OCI-M2 (cell line): ENCODE data around the gene WIPI1.

Experiments used
- DNase-seq: peaks from one replicate; lab custom pipeline; 2025; ENCODE audit not compliant: unreplicated experiment; lab: John Stamatoyannopoulos, UW

WIPI1 gene

DNA sequence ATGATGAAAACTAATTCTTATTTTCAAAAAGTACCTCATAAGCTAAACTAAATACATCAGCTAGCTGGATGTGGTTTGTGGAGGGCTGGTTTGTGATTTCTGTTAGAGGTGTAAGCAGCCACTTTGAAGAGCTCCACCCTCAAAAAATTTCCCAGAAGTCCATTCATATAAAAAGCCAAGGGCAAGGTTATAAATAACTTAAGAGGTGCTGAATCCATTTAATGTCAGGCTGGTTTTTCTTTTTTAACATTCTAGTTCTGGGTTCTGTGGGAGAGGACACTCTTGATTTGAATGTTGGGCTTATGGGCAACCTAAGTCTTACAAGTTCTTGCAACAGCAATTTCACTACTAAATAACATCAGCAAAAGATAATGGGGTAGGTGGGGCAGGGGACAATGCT is 3.4 kb upstream of the WIPI1 start:
- no peak for DNase-seq

DNA sequence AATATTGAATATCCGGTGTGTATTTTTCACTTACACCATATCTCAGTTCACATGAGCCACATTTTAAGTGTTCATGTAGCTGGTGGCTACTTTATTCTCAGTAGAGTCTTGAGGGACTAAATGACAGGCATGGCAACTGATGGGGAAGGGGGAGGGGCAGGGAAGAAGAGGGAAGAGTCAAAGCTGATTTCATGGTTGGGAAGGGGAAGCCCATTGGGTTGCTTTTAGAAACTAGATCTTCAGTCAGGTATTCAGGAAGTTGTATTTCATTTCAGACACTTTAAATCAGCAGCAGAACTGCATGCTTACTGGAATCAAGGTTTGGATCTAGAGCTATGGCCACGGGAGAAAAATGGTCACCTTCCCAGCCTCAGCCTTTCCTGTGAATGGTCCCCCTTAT is 2.9 kb upstream of the WIPI1 start:
- DNase-seq = no peak

DNA sequence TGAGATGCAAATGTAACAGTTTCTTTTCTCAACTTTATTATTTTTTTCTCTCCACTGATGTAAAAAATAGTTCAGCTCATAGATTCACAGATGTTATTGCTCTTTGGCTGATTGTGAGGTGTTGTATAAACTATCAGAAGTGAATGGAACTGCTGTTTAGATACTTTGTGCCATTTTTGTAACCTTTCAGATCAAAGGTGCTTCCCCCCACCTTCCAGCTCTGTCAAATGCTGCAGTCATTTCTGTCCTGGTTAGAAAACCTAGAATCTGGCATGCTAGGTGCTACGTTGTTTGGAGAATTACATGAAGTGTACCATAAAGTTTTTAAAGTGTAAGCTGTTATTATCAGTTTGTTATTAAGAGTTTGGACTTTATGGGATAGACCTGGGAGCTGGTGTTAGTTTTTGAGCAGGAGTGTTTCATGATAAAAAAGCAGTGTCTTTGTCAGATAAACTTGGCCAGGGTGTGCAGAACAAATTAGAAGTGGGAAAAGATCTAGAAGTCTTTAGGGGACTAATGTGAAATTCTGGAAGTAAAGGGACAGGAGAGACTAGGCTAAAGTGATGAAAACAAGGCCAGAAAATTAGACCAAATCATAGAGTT is 1.8 kb upstream of the WIPI1 start:
- DNase-seq = no peak

- no peak for DNase-seq
Measured at GRCh38 chr17:68458260-68459036, 1.2 kb upstream of the WIPI1 start.

DNA sequence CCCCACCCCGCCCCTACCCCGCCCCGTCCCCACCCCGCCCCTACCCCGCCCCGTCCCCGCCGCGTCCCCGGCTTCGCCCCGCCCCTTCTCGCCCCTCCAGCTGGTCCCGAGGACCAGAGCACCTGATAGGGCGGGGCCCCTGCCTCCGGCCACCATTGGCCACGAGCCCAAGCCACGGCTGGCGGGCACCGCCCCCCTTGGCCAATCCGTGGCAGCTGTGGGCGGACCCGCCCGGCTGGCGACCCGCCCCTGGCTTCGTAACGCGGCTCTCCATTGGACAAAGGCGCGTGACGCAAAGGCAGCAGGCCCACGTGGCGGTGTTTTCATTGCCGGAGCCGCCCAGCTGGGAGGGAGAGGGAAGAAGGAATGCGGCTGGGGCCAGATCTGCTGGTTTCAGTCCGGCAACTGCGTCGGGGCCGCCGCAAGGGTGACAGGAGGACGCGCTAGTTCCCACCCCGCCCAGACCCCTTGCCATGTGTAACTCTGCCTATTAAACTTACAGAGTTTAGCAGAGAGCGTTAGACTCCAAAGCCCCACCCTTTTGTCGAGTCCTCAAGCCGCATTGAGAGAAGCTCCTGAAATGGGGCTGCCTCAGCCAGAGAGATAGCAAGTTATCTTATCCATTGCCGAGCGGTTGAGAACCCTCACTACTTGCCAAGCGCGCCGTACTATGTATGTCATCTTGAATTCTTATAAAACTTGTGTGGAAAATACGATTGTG is 403 bp upstream of the WIPI1 start:
- no peak for DNase-seq

- DNase-seq = no peak
Measured at GRCh38 chr17:68456339-68457167, 743 bp downstream of the WIPI1 start.

- no peak for DNase-seq
Measured at GRCh38 chr17:68455901-68456338, 1.4 kb downstream of the WIPI1 start.

DNA sequence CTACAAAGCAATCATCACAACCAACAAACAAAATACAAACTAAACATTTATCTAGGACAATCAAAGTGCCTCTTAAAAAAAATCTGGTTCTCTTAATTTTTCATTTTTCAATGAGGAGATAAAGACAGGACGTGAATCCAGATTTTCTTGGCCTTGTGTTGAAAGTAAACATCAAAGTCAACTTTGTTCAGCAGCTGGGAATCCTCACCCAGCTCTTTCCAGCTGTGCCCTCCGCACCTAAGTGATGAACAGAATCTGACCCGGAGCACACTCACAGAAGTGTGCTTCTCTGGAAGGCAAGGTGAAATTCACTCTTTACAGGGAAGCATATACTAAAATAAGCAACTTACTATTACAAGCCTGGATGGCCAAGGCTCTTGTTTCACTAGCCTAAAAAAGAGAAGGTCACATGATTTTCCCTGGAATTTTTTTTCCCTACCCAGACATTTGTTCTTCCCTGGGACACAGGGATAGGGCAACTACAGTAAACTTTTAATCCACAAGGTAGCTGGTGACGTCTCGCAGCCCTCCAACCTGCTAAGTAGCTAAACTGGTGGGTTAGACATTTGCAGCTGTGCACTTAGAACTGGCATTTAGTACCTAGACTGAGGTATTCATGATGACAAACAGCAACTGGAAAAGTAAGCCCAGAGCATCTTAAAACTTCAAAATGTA is 3.2 kb downstream of the WIPI1 start:
- DNase-seq = no peak

DNA sequence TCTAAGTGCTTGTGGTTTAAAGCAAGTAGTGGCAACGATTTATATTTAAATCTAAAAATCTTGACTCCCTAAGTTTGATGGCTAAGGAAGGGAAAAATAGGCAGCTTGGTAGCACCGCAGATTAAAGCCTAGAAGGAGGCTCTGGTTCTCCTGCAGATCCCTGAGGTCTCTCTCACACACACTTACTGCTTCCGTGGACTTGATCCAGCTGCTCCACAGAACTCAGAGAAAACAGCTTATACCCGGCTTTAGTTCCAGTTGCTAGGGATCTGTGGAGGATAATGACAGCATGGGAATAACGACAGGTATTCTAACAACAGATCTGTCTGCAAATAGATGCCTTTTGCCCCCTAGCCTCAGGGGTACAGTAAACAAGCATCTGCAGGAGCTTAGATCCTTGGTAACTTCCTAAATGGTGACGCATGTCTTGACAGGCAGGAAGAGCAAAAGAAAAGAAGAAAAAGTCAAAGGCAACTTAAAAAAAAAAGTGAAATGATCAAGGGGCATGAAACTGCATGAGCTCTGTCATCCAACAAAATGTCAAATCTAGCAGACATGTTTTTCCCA is 4.5 kb downstream of the WIPI1 start:
- no peak for DNase-seq

GRCh38 chr17:68451670-68452354 is 5.5 kb downstream of the WIPI1 start:
- DNase-seq = no peak

DNA sequence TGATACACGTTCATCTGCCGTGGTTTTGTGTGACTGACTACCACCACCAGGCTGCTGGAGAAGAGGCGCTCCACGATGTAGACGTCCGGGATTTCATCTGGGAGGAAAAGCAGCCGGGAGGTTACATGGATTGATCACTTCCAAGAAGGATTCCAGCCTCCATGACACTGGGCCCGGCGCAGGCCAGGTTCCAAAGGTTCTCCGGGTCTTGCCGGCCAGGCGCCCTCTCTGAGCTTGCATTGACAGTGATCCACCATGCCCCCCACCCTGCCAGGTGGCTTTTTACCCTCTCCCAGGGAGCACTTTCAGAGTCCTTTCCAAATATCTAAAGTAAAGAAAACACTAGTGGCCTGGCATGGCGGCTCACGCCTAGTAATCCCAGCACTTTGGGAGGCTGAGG is 6.5 kb downstream of the WIPI1 start:
- DNase-seq = no peak

DNA sequence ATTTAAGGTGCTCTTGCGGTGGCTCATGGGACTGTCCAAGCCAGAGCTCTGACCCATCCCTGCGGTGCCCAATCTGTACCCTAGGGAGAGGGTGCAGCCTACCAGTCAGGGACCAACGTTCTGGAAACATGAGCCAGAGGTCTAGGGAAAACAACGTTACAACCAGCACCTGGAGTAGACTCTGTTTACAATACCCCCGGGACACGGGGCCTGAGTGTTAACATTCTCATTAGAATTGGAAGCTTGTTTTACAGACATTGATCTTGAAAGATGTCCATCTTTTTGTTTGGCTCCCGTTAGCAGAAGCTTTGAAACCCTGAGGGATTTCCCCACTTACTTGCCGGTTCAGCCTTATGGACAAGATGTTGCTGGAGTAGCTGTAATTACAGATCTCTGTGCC is 6.9 kb downstream of the WIPI1 start:
- DNase-seq = no peak

DNA sequence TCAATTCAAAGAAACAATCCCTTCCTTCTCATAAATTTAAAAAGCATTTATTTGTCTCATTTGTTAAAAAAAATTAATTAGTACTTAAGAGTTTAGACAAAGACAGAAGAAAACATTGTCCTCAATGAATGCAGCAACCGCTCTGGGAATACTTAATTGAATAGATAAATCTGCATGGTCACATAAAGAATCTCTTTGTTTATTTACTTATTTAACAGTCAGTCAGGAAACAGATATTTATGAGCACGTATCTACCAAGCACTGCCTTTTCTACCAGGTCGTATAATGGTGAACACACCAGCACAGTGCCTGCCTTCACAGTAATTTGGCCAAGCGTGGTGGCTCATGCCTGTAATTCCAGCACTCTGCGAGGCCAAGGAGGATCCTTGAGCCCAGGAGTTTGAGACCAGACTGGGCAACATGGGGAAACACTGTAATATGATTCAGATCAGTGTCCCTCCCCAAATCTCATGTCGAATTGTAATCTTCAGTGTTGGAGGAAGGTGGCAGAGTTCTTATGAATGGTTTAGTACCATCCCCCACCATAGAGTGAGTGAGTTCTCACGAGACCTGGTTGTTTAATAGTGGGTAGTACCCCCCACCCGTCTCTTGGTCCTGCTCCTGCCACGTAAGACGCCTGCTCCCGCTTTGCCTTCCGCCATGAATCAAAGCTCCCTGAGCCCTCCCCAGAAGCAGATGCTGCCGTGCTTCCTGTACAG is 8.1 kb downstream of the WIPI1 start:
- no peak for DNase-seq

DNA sequence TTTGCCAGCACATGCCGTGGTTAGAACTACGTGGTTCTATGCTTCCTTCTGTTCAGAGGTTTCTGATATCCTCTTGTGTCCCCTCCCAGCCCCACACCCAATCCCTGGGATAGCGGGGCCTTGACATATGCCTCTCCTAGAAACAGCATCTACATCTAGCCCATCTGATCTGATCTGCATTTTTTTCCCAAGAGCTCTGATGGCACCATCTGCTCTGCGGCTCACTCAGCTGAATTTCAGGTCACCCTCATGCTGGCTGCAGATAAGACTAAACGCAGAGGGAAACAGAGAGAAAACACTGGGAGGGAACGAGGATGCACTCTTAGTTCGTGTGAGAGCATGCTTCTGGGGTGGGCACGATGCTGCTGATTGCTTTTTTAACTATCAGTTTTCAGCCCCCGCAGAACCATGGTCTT is 10.7 kb downstream of the WIPI1 start:
- DNase-seq = no peak

DNA sequence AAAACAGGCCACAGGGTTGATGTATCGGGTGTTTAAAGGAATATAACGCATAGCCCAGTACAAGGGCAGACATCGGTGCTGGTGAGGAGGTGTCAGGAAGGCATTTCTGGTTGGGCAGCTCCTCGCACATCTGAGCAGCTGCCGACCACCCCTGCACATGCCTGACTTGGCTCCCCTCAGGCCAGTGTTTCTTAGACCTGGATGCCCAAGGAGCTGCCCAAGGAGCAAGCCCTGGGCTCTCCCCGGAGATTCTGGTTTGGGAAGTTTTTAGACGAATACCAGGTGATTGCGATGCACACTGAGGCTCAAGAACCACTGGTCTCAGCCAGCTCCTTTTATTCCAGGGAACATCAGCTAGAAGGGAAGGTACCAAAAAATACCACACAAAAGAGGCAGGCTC is 11.6 kb downstream of the WIPI1 start:
- no peak for DNase-seq

GRCh38 chr17:68443972-68444464 is 13.3 kb downstream of the WIPI1 start:
- no peak for DNase-seq

DNA sequence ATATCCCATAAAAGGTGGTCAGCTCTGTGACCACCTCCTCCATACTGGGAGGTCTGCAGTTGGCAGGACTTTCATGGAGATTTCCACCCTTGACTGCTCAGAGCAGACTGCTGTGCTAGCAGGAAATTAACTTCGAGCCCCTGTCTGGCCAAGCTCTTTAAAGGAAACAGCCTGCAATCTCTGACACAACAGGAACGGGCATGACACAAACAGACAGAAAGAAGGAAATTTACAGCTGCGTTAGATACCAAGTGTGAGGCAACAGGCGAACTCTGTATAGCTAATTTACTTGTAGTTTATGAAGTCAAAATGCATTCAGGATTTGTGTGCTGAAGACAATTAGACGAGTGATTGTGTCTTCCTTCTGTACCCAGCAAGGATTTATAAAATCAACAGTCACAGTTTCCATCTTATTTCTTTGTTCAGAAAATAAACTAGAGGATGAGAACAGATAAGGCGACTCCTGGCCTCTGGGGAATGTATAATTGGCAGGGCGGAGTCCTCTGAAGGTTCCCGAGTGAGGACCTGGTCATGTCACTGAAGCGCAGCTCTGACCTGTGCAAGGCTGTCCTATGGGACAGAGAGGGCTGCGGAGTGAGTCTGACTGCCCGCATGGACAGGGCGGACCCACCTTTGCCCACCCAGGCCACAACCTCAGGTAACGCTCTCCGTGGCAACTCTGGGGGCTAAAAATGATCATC is 16.1 kb downstream of the WIPI1 start:
- DNase-seq = no peak

DNA sequence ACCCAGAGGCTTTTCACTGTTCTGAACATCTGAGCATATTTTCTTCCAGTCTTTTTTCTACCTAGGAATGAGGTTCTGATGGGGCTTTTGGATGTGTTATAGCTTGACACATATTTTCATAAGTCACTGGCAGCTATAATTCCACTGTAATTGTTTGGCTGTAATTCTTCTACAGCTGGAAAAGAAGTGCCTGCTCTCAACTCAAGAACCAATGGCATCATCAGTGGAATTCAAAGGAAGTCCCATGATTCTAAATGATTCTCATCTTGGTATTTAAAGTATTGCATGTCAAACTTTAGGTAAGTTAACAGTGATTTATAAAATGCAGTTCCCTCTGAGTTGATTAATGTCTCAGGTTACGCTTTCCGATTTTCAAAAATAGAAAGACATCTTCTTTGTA is 16.8 kb downstream of the WIPI1 start:
- no peak for DNase-seq
